Activated CD4-positive, alpha-beta T cell treated with anti-CD3 and anti-CD28 coated beads, Interleukin-2, amount 50 U/mL, for 48 hours (primary cell): ENCODE results near the gene SAMSN1.
A peak's percentile ranks its signal among the peaks of the same experiment; 100 is the strongest.

Source experiments
- DNase-seq, 2 experiments: peaks; one replicate each; pipeline ENCODE4 v3.0.0-alpha.2; 2020

Gene SAMSN1

GRCh38 chr21:14545906-14546480 is at the start of gene SAMSN1:
Gene SAMSN1 (minus strand): TSS chr21:14546315. CDS start chr21:14546261, 54 bp downstream.
- peak; percentile 51 to 68 for DNase-seq

- no peak for DNase-seq
Observed at GRCh38 chr21:14595449-14595848, 49.3 kb upstream of the SAMSN1 start.

GRCh38 chr21:14594967-14595366 is 48.9 kb upstream of the SAMSN1 start:
- no peak for DNase-seq

GRCh38 chr21:14593230-14593629 is 47.1 kb upstream of the SAMSN1 start:
- DNase-seq = no peak

GRCh38 chr21:14592296-14593000 is 46.3 kb upstream of the SAMSN1 start:
- DNase-seq = no peak

- DNase-seq = no peak
Observed at GRCh38 chr21:14591882-14592281, 45.8 kb upstream of the SAMSN1 start.

GRCh38 chr21:14591377-14591776 is 45.3 kb upstream of the SAMSN1 start:
- no peak for DNase-seq

- DNase-seq = no peak
Observed at GRCh38 chr21:14589855-14590563, 43.9 kb upstream of the SAMSN1 start.

GRCh38 chr21:14587266-14587665 is 41.2 kb upstream of the SAMSN1 start:
- DNase-seq = no peak

GRCh38 chr21:14585122-14585521 is 39.0 kb upstream of the SAMSN1 start:
- no peak for DNase-seq

- DNase-seq = no peak
Observed at GRCh38 chr21:14584357-14585095, 38.4 kb upstream of the SAMSN1 start.

- DNase-seq = no peak
Observed at GRCh38 chr21:14583629-14584255, 37.6 kb upstream of the SAMSN1 start.

GRCh38 chr21:14582934-14583628 is 37.0 kb upstream of the SAMSN1 start:
- no peak for DNase-seq

GRCh38 chr21:14581902-14582457 is 35.9 kb upstream of the SAMSN1 start:
- peak; percentile 5 to 11 for DNase-seq

- no peak for DNase-seq
Observed at GRCh38 chr21:14573244-14573643, 27.1 kb upstream of the SAMSN1 start.

GRCh38 chr21:14572204-14572780 is 26.2 kb upstream of the SAMSN1 start:
- no peak for DNase-seq

- no peak for DNase-seq
Observed at GRCh38 chr21:14569868-14570267, 23.8 kb upstream of the SAMSN1 start.

- no peak for DNase-seq
Observed at GRCh38 chr21:14569026-14569621, 23.0 kb upstream of the SAMSN1 start.

- no peak for DNase-seq
Observed at GRCh38 chr21:14567331-14568279, 21.5 kb upstream of the SAMSN1 start.

GRCh38 chr21:14566894-14567293 is 20.8 kb upstream of the SAMSN1 start:
- no peak for DNase-seq
